ENCODE data around the gene USP47.

Gene USP47

GRCh38 chr11:11982461-11982860, 140.7 kb downstream of the USP47 start:
- TF ChIP-seq CTCF (conservative IDR thresholded peaks at IDR 0.05) (no peak), ZFX (IDR thresholded peaks at IDR 0.05) (no peak)
- H3K27ac ChIP-seq: no peak overlapping the region

- TF ChIP-seq CTCF (conservative IDR thresholded peaks at IDR 0.05): no peak
- no peak for TF ChIP-seq ZFX (IDR thresholded peaks at IDR 0.05)
- H3K27ac ChIP-seq: no peak overlapping the region
These were observed 141.2 kb downstream of the USP47 start for GRCh38 chr11:11982975-11983374.

GRCh38 chr11:11983427-11983826, 141.7 kb downstream of the USP47 start:
- no peak for TF ChIP-seq CTCF (conservative IDR thresholded peaks at IDR 0.05)
- no peak for TF ChIP-seq ZFX (IDR thresholded peaks at IDR 0.05)
- no peak overlapping the region for H3K27ac ChIP-seq

- no peak overlapping the region for H3K27ac ChIP-seq
- TF ChIP-seq ZFX (IDR thresholded peaks at IDR 0.05) (no peak), CTCF (conservative IDR thresholded peaks at IDR 0.05) (no peak)
These were observed 142.8 kb downstream of the USP47 start for GRCh38 chr11:11984563-11984962.

- TF ChIP-seq CTCF (conservative IDR thresholded peaks at IDR 0.05) (no peak), ZFX (IDR thresholded peaks at IDR 0.05) (no peak)
- no peak overlapping the region for H3K27ac ChIP-seq
These were observed 143.4 kb downstream of the USP47 start for GRCh38 chr11:11985016-11985715.

- H3K27ac ChIP-seq: no peak overlapping the region
- no peak for TF ChIP-seq ZFX (IDR thresholded peaks at IDR 0.05)
- no peak for TF ChIP-seq CTCF (conservative IDR thresholded peaks at IDR 0.05)
These were observed 144.5 kb downstream of the USP47 start for GRCh38 chr11:11985954-11986949.

- TF ChIP-seq CTCF (conservative IDR thresholded peaks at IDR 0.05): no peak; the same call in 1 of the 2 replicates
- TF ChIP-seq ZFX (IDR thresholded peaks at IDR 0.05): no peak
- no peak overlapping the region for H3K27ac ChIP-seq
These were observed 145.8 kb downstream of the USP47 start for GRCh38 chr11:11987503-11988022.
